RWPE2 (cell line): ENCODE results near the gene CGN.

Experiments used
- ATAC-seq: fragments of 200-7000 bp; cut with Tn5 transposase; 3 replicates; pipeline ENCODE4 v1.9.1; 2021; ENCODE audit warnings: low read depth
- DNase-seq: peaks from one replicate; pipeline ENCODE4 v3.0.0-alpha.2; 2020; ENCODE audit warnings: low spot score
- H3K27ac ChIP-seq: fragments of 450-650 bp; 2 replicates; pipeline ENCODE4 v1.5.1; 2017; ENCODE audit warnings: mild to moderate bottlenecking; ENCODE audit not compliant: poor library complexity, severe bottlenecking
- H3K27me3 ChIP-seq: fragments of 250-450 bp; sonication (Bioruptor Pico); 2 replicates; pipeline ENCODE4 v1.5.1; 2021; ENCODE audit warnings: mild to moderate bottlenecking, moderate library complexity; ENCODE audit not compliant: insufficient read depth, poor library complexity, severe bottlenecking
- H3K36me3 ChIP-seq: fragments of 250-450 bp; sonication (Bioruptor Pico); 2 replicates; pipeline ENCODE4 v1.5.1; 2020; ENCODE audit warnings: low read depth, mild to moderate bottlenecking, moderate library complexity
- H3K4me1 ChIP-seq: fragments of 250-450 bp; sonication (Bioruptor Pico); 2 replicates; pipeline ENCODE4 v1.5.1; 2021; ENCODE audit warnings: mild to moderate bottlenecking, moderate library complexity; ENCODE audit not compliant: insufficient read depth, poor library complexity, severe bottlenecking
- H3K4me3 ChIP-seq: fragments of 250-450 bp; sonication (Bioruptor Pico); 2 replicates; pipeline ENCODE4 v1.5.1; 2021; ENCODE audit warnings: mild to moderate bottlenecking, moderate library complexity; ENCODE audit not compliant: severe bottlenecking
- H3K9me3 ChIP-seq: fragments of 250-450 bp; sonication (Bioruptor Pico); 2 replicates; pipeline ENCODE4 v1.5.1; 2021; ENCODE audit warnings: mild to moderate bottlenecking, moderate library complexity; ENCODE audit not compliant: severe bottlenecking
- CTCF ChIP-seq: fragments of 450-650 bp; IDR thresholded peaks from one replicate; pipeline ENCODE4 v1.5.1; 2017; ENCODE audit warnings: mild to moderate bottlenecking, moderate library complexity; ENCODE audit not compliant: poor library complexity, severe bottlenecking

The CGN gene

GRCh38 chr1:151523326-151523725 lies 12.1 kb downstream of the CGN start:
- no peaks in the 10 kb centered on the region for H3K4me1 ChIP-seq
- DNase-seq (no peak), ATAC-seq (no peak)
- H3K36me3 ChIP-seq: peaks cover 37% of the 10 kb centered on the region
- H3K9me3 ChIP-seq: no peaks in the 10 kb centered on the region
- no peak overlapping the region for H3K4me3 ChIP-seq
- H3K27ac ChIP-seq: no peak overlapping the region
- H3K27me3 ChIP-seq: no peaks in the 10 kb centered on the region
- no peak for TF ChIP-seq CTCF

- DNase-seq (no peak), ATAC-seq (no peak)
- no peaks in the 10 kb centered on the region for H3K27me3 ChIP-seq
- no peaks in the 10 kb centered on the region for H3K4me1 ChIP-seq
- H3K4me3 ChIP-seq: no peak overlapping the region
- no peak overlapping the region for H3K27ac ChIP-seq
- no peaks in the 10 kb centered on the region for H3K9me3 ChIP-seq
- H3K36me3 ChIP-seq: peaks cover 44% of the 10 kb centered on the region
- no peak for TF ChIP-seq CTCF
Measured at GRCh38 chr1:151524736-151525135, 13.5 kb downstream of the CGN start.

- H3K9me3 ChIP-seq: no peaks in the 10 kb centered on the region
- no peak overlapping the region for H3K27ac ChIP-seq
- no peak for ATAC-seq
- H3K27me3 ChIP-seq: no peaks in the 10 kb centered on the region
- TF ChIP-seq CTCF: no peak
- peaks cover 40% of the 10 kb centered on the region for H3K36me3 ChIP-seq
- H3K4me3 ChIP-seq: no peak overlapping the region
- no peak for DNase-seq
- no peaks in the 10 kb centered on the region for H3K4me1 ChIP-seq
Measured at GRCh38 chr1:151526735-151527525, 15.7 kb downstream of the CGN start.

GRCh38 chr1:151529211-151529702 lies 18.1 kb downstream of the CGN start:
- TF ChIP-seq CTCF: no peak
- DNase-seq: no peak
- H3K9me3 ChIP-seq: no peaks in the 10 kb centered on the region
- H3K27ac ChIP-seq: no peak overlapping the region
- H3K36me3 ChIP-seq: peaks cover 44% of the 10 kb centered on the region
- no peak overlapping the region for H3K4me3 ChIP-seq
- H3K27me3 ChIP-seq: no peaks in the 10 kb centered on the region
- no peaks in the 10 kb centered on the region for H3K4me1 ChIP-seq
- ATAC-seq: no peak

DNA sequence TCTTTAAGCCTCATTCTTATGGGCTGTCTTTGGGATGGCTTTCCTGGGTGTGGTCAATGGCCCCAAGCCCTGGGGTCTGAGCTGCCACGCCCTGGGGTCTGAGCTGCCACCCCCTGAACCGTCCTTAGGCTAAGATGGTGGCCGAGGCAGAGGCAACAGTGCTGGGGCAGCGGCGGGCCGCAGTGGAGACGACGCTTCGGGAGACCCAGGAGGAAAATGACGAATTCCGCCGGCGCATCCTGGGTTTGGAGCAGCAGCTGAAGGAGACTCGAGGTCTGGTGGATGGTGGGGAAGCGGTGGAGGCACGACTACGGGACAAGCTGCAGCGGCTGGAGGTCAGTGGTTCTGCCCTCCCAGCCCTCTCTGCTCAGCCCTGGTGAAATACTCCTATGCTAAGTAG lies 18.6 kb downstream of the CGN start:
- H3K9me3 ChIP-seq: no peaks in the 10 kb centered on the region
- no peaks in the 10 kb centered on the region for H3K4me1 ChIP-seq
- DNase-seq (no peak), ATAC-seq (no peak)
- no peaks in the 10 kb centered on the region for H3K27me3 ChIP-seq
- no peak overlapping the region for H3K4me3 ChIP-seq
- H3K36me3 ChIP-seq: peaks cover 48% of the 10 kb centered on the region
- H3K27ac ChIP-seq: no peak overlapping the region
- TF ChIP-seq CTCF: no peak
